Stimulated activated CD8-positive, alpha-beta memory T cell treated with anti-CD3 and anti-CD28 coated beads, Interleukin-4, amount 100 ng/mL, for 1 hour (primary cell): ENCODE measurements around the gene KIRREL1.

ENCODE experiments used
- DNase-seq, 2 donors: peaks; one replicate each; pipeline ENCODE4 v3.0.0-alpha.2; 2020; ENCODE audit warnings: low read depth in 2 of 2, low spot score in 1 of 2

KIRREL1 gene

GRCh38 chr1:158131217-158131616 is 137.8 kb downstream of the KIRREL1 start:
- no peak for DNase-seq

GRCh38 chr1:158140764-158141192 is 147.3 kb downstream of the KIRREL1 start:
- no peak for DNase-seq

- no peak for DNase-seq
Observed at GRCh38 chr1:158145173-158145719, 151.8 kb downstream of the KIRREL1 start.

GRCh38 chr1:158146165-158146564 is 152.7 kb downstream of the KIRREL1 start:
- no peak for DNase-seq

GRCh38 chr1:158146739-158147138 is 153.3 kb downstream of the KIRREL1 start:
- no peak for DNase-seq

GRCh38 chr1:158147401-158147800 is 154.0 kb downstream of the KIRREL1 start:
- DNase-seq: no peak

GRCh38 chr1:158147869-158148268 is 154.4 kb downstream of the KIRREL1 start:
- DNase-seq: no peak

GRCh38 chr1:158148468-158148867 is 155.0 kb downstream of the KIRREL1 start:
- no peak for DNase-seq

GRCh38 chr1:158149175-158149574 is 155.7 kb downstream of the KIRREL1 start:
- peak in 1 of 2 donors; percentile 2 for DNase-seq
